HepG2 (cell line): ENCODE data around the gene TMC4. TPM values are rescaled to one million over a fixed set of nuclear protein-coding genes. Genes with fewer than 3 reads are reported as not detected.

ENCODE experiments used
- ATAC-seq: fragments of 200-7000 bp; cut with Tn5 transposase; 3 replicates; pipeline ENCODE4 v1.9.1; 2020; ENCODE audit warnings: mild to moderate bottlenecking, moderate library complexity
- BruUV-seq: library from RNA; stranded (reverse); fragments of 400-500 nt; replicated peaks from 2 replicates; lab custom pipeline; 2021; lab: Mats Ljungman, UMichigan
- CTCF ChIA-PET: fragments of 300-600 bp; formaldehyde crosslinking; extraction: SDS; loops from one replicate; lab custom pipeline; 2021; ENCODE audit warnings: low total read pairs, inconsistent platforms, low intra/inter-chr PET ratio; lab: Yijun Ruan, JAX
- POLR2A ChIA-PET: fragments of 350-600 bp; sonication (Branson Sonifier 250); formaldehyde crosslinking; loops from one replicate; lab custom pipeline; 2020; ENCODE audit warnings: antibody characterized with exemption, inconsistent platforms; lab: Yijun Ruan, JAX
- DNase-seq: peaks from one replicate; pipeline ENCODE4 v3.0.0-alpha.2; 2015; ENCODE audit warnings: low spot score
- FAIRE-seq: peaks from 3 replicates; lab custom pipeline; 2011; peaks lifted over from hg19 to GRCh38; lab: Jason Lieb, UNC
- H2AFZ ChIP-seq: one replicate; pipeline ENCODE4 v1.6.1; 2011; ENCODE audit warnings: low read length, inconsistent platforms
- H3K27ac ChIP-seq: fragments of 300-600 bp; 3 replicates; pipeline ENCODE4 v1.8.0; 2011; ENCODE audit warnings: mixed run types, mild to moderate bottlenecking, mixed read lengths, low read length, inconsistent platforms; ENCODE audit not compliant: insufficient read depth; ENCODE audit errors: extremely low read length
- H3K27me3 ChIP-seq, 2 experiments: fragments of 200-600 bp in 1 of 2; 2 replicates in 1 of 2; 3 replicates in 1 of 2; pipeline versions ENCODE4 v1.6.0 to v1.8.0; 2011; ENCODE audit warnings: low read length in 2 of 2, mild to moderate bottlenecking in 2 of 2, moderate library complexity in 2 of 2, inconsistent platforms in 1 of 2; ENCODE audit not compliant: insufficient read depth in 2 of 2, control insufficient read depth in 1 of 2
- H3K36me3 ChIP-seq, 2 experiments: fragments of 200-600 bp in 1 of 2; replicated peaks in 1 of 2; 2 replicates in 1 of 2; 3 replicates in 1 of 2; pipeline versions ENCODE4 v1.5.1 to v1.8.0; 2011; ENCODE audit warnings: low read length in 2 of 2, inconsistent platforms in 1 of 2; ENCODE audit not compliant: insufficient read depth in 2 of 2, control insufficient read depth in 1 of 2
- H3K4me1 ChIP-seq: 2 replicates; pipeline ENCODE4 v1.5.1; 2012; ENCODE audit warnings: low read length, inconsistent platforms; ENCODE audit not compliant: insufficient read depth
- H3K4me2 ChIP-seq: 2 replicates; pipeline ENCODE4 v1.6.0; 2011; ENCODE audit warnings: low read depth, low read length, inconsistent platforms
- H3K4me3 ChIP-seq, 3 experiments: fragments of 200-600 bp in 1 of 3; sonication (generic), shearing (Covaris generic) in 1 of 3; replicated peaks in 1 of 3; 2 replicates each; pipeline ENCODE4 v1.5.1; 2011 to 2016; ENCODE audit warnings: low read length in 3 of 3, inconsistent platforms in 2 of 3, low read depth in 2 of 3, mild to moderate bottlenecking in 2 of 3, control low read depth in 1 of 3, mixed read lengths in 1 of 3; ENCODE audit not compliant: insufficient read depth in 1 of 3
- H3K79me2 ChIP-seq: one replicate; pipeline ENCODE4 v1.6.1; 2011; ENCODE audit warnings: low read length, inconsistent platforms; ENCODE audit not compliant: insufficient read depth
- H3K9ac ChIP-seq: 2 replicates; pipeline ENCODE4 v1.6.0; 2011; ENCODE audit warnings: mild to moderate bottlenecking, low read depth, low read length, inconsistent platforms; ENCODE audit not compliant: insufficient read depth
- H3K9me3 ChIP-seq: 2 replicates; pipeline ENCODE4 v1.5.1; 2012; ENCODE audit warnings: mild to moderate bottlenecking, low read length
- H4K20me1 ChIP-seq: 2 replicates; pipeline ENCODE4 v1.6.0; 2011; ENCODE audit warnings: inconsistent platforms, mild to moderate bottlenecking, low read length, moderate library complexity; ENCODE audit not compliant: insufficient read depth
- BATF2 ChIP-seq: sonication (generic); formaldehyde crosslinking; IDR thresholded peaks from 2 replicates; pipeline ENCODE4 v1.8.0; 2022; ENCODE audit warnings: mild to moderate bottlenecking, missing genetic modification reagents, moderate library complexity
- GATAD2A ChIP-seq: IDR thresholded peaks from 2 replicates; pipeline ENCODE4 v1.6.1; 2016
- HDAC6 ChIP-seq: fragments of 200-600 bp; sonication (generic); IDR thresholded peaks from 2 replicates; pipeline ENCODE4 v1.7.0; 2017; ENCODE audit warnings: mild to moderate bottlenecking, antibody characterized with exemption, low read length, low read depth
- HINFP ChIP-seq: sonication (generic); formaldehyde crosslinking; IDR thresholded peaks from 2 replicates; pipeline ENCODE4 v1.4.0; 2020; ENCODE audit warnings: low read depth, mild to moderate bottlenecking, missing genetic modification reagents
- HOXA3 ChIP-seq: sonication (generic); formaldehyde crosslinking; IDR thresholded peaks from 2 replicates; pipeline ENCODE4 v1.5.0; 2020; ENCODE audit warnings: missing genetic modification reagents
- KLF12 ChIP-seq: sonication (generic); formaldehyde crosslinking; IDR thresholded peaks from 2 replicates; pipeline ENCODE4 v1.4.0; 2020; ENCODE audit warnings: missing genetic modification reagents, borderline replicate concordance
- RXRB ChIP-seq: IDR thresholded peaks from 2 replicates; pipeline ENCODE4 v1.6.1; 2016; ENCODE audit warnings: borderline replicate concordance, missing genetic modification reagents, missing compliant biosample characterization
- STAG1 ChIP-seq: sonication (generic); formaldehyde crosslinking; IDR thresholded peaks from 2 replicates; pipeline ENCODE4 v1.4.0; 2020; ENCODE audit warnings: missing genetic modification reagents
- ZBTB2 ChIP-seq: sonication (generic); formaldehyde crosslinking; IDR thresholded peaks from 2 replicates; pipeline ENCODE4 v1.8.0; 2022; ENCODE audit warnings: low read depth, missing genetic modification reagents
- ZFP37 ChIP-seq: sonication (generic); formaldehyde crosslinking; IDR thresholded peaks from 2 replicates; pipeline ENCODE4 v1.4.0; 2020; ENCODE audit warnings: missing genetic modification reagents, borderline replicate concordance
- ZNF660 ChIP-seq: sonication (generic); formaldehyde crosslinking; IDR thresholded peaks from 2 replicates; pipeline ENCODE4 v1.5.1; 2020; ENCODE audit warnings: mild to moderate bottlenecking, low read depth, missing genetic modification reagents, borderline replicate concordance
- ZNF768 ChIP-seq: sonication (generic); formaldehyde crosslinking; IDR thresholded peaks from 2 replicates; pipeline ENCODE4 v1.4.0; 2020; ENCODE audit warnings: missing genetic modification reagents
- WGBS: methylation state at CpG from one replicate; pipeline ENCODE4 v1.1.6; 2017; ENCODE audit warnings: low lambda C conversion rate; 5-methylcytosine and 5-hydroxymethylcytosine counted together
- in situ Hi-C: cut with HindIII; loops from 2 replicates; pipeline ENCODE4 v1.10.0; 2017; ENCODE audit warnings: low pct_unique_long_range_greater_than_20kb; ENCODE audit not compliant: extremely low pct_ligation_motif_present
- intact Hi-C: fragments of 100-400 bp; cut with micrococcal nuclease; formaldehyde crosslinking; loops from one replicate; pipeline ENCODE4 v1.10.0; 2022; ENCODE audit not compliant: unreplicated experiment
- polyA plus RNA-seq, 8 experiments: library from polyadenylated mRNA; depleted of rRNA in 3 of 8; stranded (reverse) in 7 of 8; unstranded in 1 of 8; fragments of >200 nt; fragmentation: Illumina TruSeq in 4 of 8; extraction: Trizol in 4 of 8; gene quantifications; 2 replicates each; pipeline versions ENCODE4 v1.2.1 to v1.2.3, GENCODE V29; 2011 to 2016; ENCODE audit warnings: low read depth in 4 of 8, missing spikeins in 1 of 8, mixed read lengths in 1 of 8; ENCODE audit not compliant: insufficient read depth in 1 of 8
- total RNA-seq, 5 experiments: library from RNA; depleted of rRNA; stranded (reverse); fragments of >200 nt; fragmentation: Illumina TruSeq; extraction: Trizol; gene quantifications; 2 replicates each; pipeline ENCODE4 v1.2.3, GENCODE V29; 2016; ENCODE audit warnings: low read depth in 1 of 5
- TF ChIP-seq, protein P1 (sequence below): sonication (generic); formaldehyde crosslinking; IDR thresholded peaks from 2 replicates; pipeline ENCODE4 v1.4.0; 2020; ENCODE audit warnings: mild to moderate bottlenecking, missing genetic modification reagents
- TF ChIP-seq, protein P2 (sequence below): sonication (generic); formaldehyde crosslinking; IDR thresholded peaks from 2 replicates; pipeline ENCODE4 v1.9.0; 2022; ENCODE audit warnings: low read depth, missing genetic modification reagents
- TF ChIP-seq, protein P3 (sequence below): sonication (generic); formaldehyde crosslinking; IDR thresholded peaks from 2 replicates; pipeline ENCODE4 v1.5.0; 2020; ENCODE audit warnings: mild to moderate bottlenecking, missing genetic modification reagents, moderate library complexity

Gene TMC4
- total and polyA plus RNA-seq, 2 of the 13 experiments (the other 11 are each of a cell fraction or from before 2014, with no cell fraction given), result 0.13 to 0.24 TPM

GRCh38 chr19:54179921-54180461 lies 7.0 kb upstream of the TMC4 start:
- ChIA-PET CTCF (no interaction called here), POLR2A (interaction anchor here (1.2 kb wide), 1 partner anchor 43 kb away, joined by 4 read pairs; no protein-coding TSS in a partner anchor)
- H3K27ac ChIP-seq, result peak overlapping the region; percentile 2
- H3K36me3 ChIP-seq, result peaks cover 1 to 11% of the 10 kb centered on the region in 2 experiments; a peak in 3 of 5 replicates
- no peak overlapping the region for H3K4me3 ChIP-seq
- no peaks in the 10 kb centered on the region for H3K4me1 ChIP-seq
- H3K9me3 ChIP-seq, result no peaks in the 10 kb centered on the region
- peaks cover 5% of the 10 kb centered on the region; the same call in 1 of the 2 replicates for H4K20me1 ChIP-seq
- DNase-seq (peak; percentile 62), FAIRE-seq (peak; percentile 62), ATAC-seq (peak; percentile 89)
- in situ Hi-C loops, result no loop called here
- H3K79me2 ChIP-seq, result no peaks in the 10 kb centered on the region
- H3K9ac ChIP-seq, result no peak overlapping the region
- H3K27me3 ChIP-seq, result no peaks in the 10 kb centered on the region
- no TSS peak for BruUV-seq
- no peak overlapping the region for H2AFZ ChIP-seq
- 80% methylated on average over 8 of the region's 10 CpGs for WGBS
- intact Hi-C loops, result no loop called here
- no peak overlapping the region for H3K4me2 ChIP-seq
- TF ChIP-seq, protein P1, sequence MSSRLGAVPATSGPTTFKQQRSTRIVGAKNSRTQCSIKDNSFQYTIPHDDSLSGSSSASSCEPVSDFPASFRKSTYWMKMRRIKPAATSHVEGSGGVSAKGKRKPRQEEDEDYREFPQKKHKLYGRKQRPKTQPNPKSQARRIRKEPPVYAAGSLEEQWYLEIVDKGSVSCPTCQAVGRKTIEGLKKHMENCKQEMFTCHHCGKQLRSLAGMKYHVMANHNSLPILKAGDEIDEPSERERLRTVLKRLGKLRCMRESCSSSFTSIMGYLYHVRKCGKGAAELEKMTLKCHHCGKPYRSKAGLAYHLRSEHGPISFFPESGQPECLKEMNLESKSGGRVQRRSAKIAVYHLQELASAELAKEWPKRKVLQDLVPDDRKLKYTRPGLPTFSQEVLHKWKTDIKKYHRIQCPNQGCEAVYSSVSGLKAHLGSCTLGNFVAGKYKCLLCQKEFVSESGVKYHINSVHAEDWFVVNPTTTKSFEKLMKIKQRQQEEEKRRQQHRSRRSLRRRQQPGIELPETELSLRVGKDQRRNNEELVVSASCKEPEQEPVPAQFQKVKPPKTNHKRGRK (CRISPR knock-in tag), result no peak
- TF ChIP-seq, protein P2, sequence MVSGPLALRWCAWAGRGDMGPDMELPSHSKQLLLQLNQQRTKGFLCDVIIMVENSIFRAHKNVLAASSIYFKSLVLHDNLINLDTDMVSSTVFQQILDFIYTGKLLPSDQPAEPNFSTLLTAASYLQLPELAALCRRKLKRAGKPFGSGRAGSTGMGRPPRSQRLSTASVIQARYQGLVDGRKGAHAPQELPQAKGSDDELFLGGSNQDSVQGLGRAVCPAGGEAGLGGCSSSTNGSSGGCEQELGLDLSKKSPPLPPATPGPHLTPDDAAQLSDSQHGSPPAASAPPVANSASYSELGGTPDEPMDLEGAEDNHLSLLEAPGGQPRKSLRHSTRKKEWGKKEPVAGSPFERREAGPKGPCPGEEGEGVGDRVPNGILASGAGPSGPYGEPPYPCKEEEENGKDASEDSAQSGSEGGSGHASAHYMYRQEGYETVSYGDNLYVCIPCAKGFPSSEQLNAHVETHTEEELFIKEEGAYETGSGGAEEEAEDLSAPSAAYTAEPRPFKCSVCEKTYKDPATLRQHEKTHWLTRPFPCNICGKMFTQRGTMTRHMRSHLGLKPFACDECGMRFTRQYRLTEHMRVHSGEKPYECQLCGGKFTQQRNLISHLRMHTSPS (CRISPR knock-in tag), result no peak
- TF ChIP-seq RXRB (CRISPR knock-in tag), result no peak
- TF ChIP-seq KLF12 (CRISPR knock-in tag), result no peak
- TF ChIP-seq HDAC6, result no peak
- no peak for TF ChIP-seq BATF2 (CRISPR knock-in tag)
- TF ChIP-seq ZNF768 (CRISPR knock-in tag), result no peak
- TF ChIP-seq, protein P3, sequence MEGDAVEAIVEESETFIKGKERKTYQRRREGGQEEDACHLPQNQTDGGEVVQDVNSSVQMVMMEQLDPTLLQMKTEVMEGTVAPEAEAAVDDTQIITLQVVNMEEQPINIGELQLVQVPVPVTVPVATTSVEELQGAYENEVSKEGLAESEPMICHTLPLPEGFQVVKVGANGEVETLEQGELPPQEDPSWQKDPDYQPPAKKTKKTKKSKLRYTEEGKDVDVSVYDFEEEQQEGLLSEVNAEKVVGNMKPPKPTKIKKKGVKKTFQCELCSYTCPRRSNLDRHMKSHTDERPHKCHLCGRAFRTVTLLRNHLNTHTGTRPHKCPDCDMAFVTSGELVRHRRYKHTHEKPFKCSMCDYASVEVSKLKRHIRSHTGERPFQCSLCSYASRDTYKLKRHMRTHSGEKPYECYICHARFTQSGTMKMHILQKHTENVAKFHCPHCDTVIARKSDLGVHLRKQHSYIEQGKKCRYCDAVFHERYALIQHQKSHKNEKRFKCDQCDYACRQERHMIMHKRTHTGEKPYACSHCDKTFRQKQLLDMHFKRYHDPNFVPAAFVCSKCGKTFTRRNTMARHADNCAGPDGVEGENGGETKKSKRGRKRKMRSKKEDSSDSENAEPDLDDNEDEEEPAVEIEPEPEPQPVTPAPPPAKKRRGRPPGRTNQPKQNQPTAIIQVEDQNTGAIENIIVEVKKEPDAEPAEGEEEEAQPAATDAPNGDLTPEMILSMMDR, result peak; percentile 53
- TF ChIP-seq STAG1 (CRISPR knock-in tag), result peak; percentile 40
- TF ChIP-seq ZBTB2, result no peak
- no peak for TF ChIP-seq HOXA3 (CRISPR knock-in tag)
- TF ChIP-seq HINFP, result no peak
- no peak for TF ChIP-seq ZFP37 (CRISPR knock-in tag)
- TF ChIP-seq GATAD2A (CRISPR knock-in tag), result no peak
- no peak for TF ChIP-seq ZNF660 (CRISPR knock-in tag)
